Calu3 (cell line): ENCODE data around the gene SPATA21. TPM values are rescaled to one million over a fixed set of nuclear protein-coding genes. Genes with fewer than 3 reads are reported as not detected.
"Not testable (repeated sequence)": the region's sequence is repeated elsewhere in the genome, so short reads cannot be mapped to it uniquely, and the experiment has no call there.

Experiments
- BruUV-seq: library from RNA; stranded (reverse); fragments of 400-500 nt; replicated peaks from 2 replicates; lab custom pipeline; 2021; lab: Mats Ljungman, UMichigan
- CTCF ChIA-PET: fragments of 300-600 bp; sonication (Branson Sonifier 250); formaldehyde crosslinking; loops from one replicate; lab custom pipeline; 2022; ENCODE audit warnings: antibody characterized with exemption; lab: Charles Lee
- DNase-seq: peaks from one replicate; pipeline ENCODE4 v3.0.0; 2022
- H3K27ac Mint-ChIP-seq: one replicate; pipeline ENCODE4 v1.8.0; 2022; ENCODE audit warnings: mixed read lengths; ENCODE audit not compliant: unreplicated experiment
- H3K27me3 Mint-ChIP-seq: one replicate; pipeline ENCODE4 v1.8.0; 2022; ENCODE audit warnings: mixed read lengths; ENCODE audit not compliant: unreplicated experiment
- H3K36me3 Mint-ChIP-seq: one replicate; pipeline ENCODE4 v1.8.0; 2022; ENCODE audit warnings: mild to moderate bottlenecking, moderate library complexity, mixed read lengths; ENCODE audit not compliant: insufficient read depth, unreplicated experiment
- H3K4me1 Mint-ChIP-seq: one replicate; pipeline ENCODE4 v1.8.0; 2022; ENCODE audit warnings: mild to moderate bottlenecking, low read depth, mixed read lengths; ENCODE audit not compliant: unreplicated experiment
- H3K4me3 Mint-ChIP-seq: one replicate; pipeline ENCODE4 v1.8.0; 2022; ENCODE audit warnings: mild to moderate bottlenecking, low read depth, moderate library complexity, mixed read lengths; ENCODE audit not compliant: unreplicated experiment
- H3K9me3 Mint-ChIP-seq: one replicate; pipeline ENCODE4 v1.8.0; 2022; ENCODE audit warnings: low read depth, mixed read lengths; ENCODE audit not compliant: unreplicated experiment
- CTCF ChIP-seq: fragments of 200-600 bp; IDR thresholded peaks from one replicate; pipeline ENCODE4 v1.8.0; 2022; ENCODE audit warnings: antibody characterized with exemption; ENCODE audit not compliant: unreplicated experiment
- intact Hi-C: fragments of 100-400 bp; cut with micrococcal nuclease; formaldehyde crosslinking; loops from one replicate; pipeline ENCODE4 v1.10.0; 2022; ENCODE audit not compliant: unreplicated experiment
- total RNA-seq: library from RNA; stranded (reverse); gene quantifications from 2 replicates; pipeline ENCODE4 v1.2.3, GENCODE V29; 2022

The SPATA21 gene
- total RNA-seq, 1 experiment from 2014 or later = not detected

DNA sequence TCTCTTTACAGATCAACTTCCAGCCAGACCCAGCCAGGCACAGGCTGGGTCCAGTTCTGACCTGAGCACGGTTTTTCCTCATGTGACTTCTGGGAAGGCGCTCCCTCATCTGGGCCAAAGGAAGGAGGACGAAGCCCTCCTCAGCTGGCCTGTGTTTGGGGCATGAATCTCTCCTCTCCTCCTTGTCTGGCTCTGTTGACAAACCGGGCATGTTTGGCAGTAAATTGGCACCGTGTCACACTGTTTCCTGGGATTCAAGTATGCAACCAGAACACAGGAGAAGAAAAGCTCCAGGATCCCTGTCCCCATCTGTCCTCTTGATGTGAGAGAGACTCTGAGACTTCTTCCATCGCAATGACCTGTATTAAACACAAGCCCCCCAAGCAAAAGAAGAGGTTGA is 21.6 kb upstream of the SPATA21 start:
- H3K27me3 Mint-ChIP-seq = no peaks in the 10 kb centered on the region
- CTCF ChIA-PET = no interaction called here
- H3K9me3 Mint-ChIP-seq = no peaks in the 10 kb centered on the region
- DNase-seq = no peak
- intact Hi-C loops = no loop called here
- no peak for TF ChIP-seq CTCF
- H3K4me3 Mint-ChIP-seq = no peak overlapping the region
- H3K4me1 Mint-ChIP-seq = no peaks in the 10 kb centered on the region
- no TSS peak for BruUV-seq
- H3K36me3 Mint-ChIP-seq = peaks cover 23% of the 10 kb centered on the region
- no peak overlapping the region for H3K27ac Mint-ChIP-seq

GRCh38 chr1:16456151-16456550 is 18.9 kb upstream of the SPATA21 start:
- BruUV-seq, H3K4me1 Mint-ChIP-seq, H3K4me3 Mint-ChIP-seq, DNase-seq, intact Hi-C loops, H3K27me3 Mint-ChIP-seq, H3K9me3 Mint-ChIP-seq, H3K27ac Mint-ChIP-seq: not testable (repeated sequence)
- H3K36me3 Mint-ChIP-seq = peaks cover 31% of the 10 kb centered on the region
- CTCF ChIA-PET = interaction anchor here (0.7 kb wide), 1 partner anchor 16 kb away, joined by 4 read pairs; the partner anchor contains the start of gene NECAP2

- DNase-seq, H3K27ac Mint-ChIP-seq, H3K9me3 Mint-ChIP-seq, BruUV-seq, intact Hi-C loops, H3K27me3 Mint-ChIP-seq, H3K4me3 Mint-ChIP-seq, H3K4me1 Mint-ChIP-seq, CTCF ChIA-PET: not testable (repeated sequence)
- peaks cover 30% of the 10 kb centered on the region for H3K36me3 Mint-ChIP-seq
Observed at GRCh38 chr1:16454909-16455308, 17.7 kb upstream of the SPATA21 start.

DNA sequence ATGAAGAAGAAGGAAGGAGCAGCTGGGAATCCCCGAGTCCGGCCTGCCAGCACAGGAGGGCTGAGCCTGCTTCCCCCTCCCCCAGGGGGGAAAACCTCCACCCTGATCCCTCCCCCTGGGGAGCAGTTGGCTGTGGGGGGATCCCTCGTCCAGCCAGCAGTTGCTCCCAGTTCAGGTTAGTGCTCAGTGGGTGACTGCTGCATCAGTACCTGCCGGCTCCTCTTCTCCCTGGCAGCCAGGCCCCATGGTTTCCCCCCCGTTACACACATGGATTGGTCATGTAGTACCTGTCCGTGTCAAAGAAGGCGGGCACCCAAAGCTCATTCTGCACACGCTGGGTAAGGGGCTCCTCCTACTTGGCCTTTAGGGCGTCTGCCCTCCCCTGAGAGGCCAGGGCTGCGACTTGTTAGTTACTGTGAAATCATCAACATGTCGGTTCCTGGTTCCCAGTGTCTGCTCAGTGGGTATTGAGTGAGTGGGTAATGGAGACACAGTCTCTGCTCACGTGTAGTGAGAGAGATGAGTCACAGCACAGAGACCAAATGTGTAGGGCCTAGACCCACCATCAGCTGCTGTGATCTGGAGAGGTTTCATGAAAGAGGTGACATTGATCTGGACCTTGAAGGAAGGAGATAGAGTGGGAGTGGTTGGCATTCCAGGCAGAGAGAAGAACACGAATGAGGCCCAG is 14.8 kb upstream of the SPATA21 start:
- CTCF ChIA-PET = no interaction called here
- peaks cover 27% of the 10 kb centered on the region for H3K36me3 Mint-ChIP-seq
- BruUV-seq = no TSS peak
- intact Hi-C loops = no loop called here
- H3K27ac Mint-ChIP-seq = no peak overlapping the region
- no peak for TF ChIP-seq CTCF
- no peaks in the 10 kb centered on the region for H3K27me3 Mint-ChIP-seq
- no peak for DNase-seq
- no peaks in the 10 kb centered on the region for H3K4me1 Mint-ChIP-seq
- no peaks in the 10 kb centered on the region for H3K9me3 Mint-ChIP-seq
- no peak overlapping the region for H3K4me3 Mint-ChIP-seq

- H3K9me3 Mint-ChIP-seq = no peaks in the 10 kb centered on the region
- H3K4me1 Mint-ChIP-seq = no peaks in the 10 kb centered on the region
- H3K36me3 Mint-ChIP-seq = peaks cover 22% of the 10 kb centered on the region
- DNase-seq = no peak
- no peak for TF ChIP-seq CTCF
- CTCF ChIA-PET = no interaction called here
- H3K27me3 Mint-ChIP-seq = no peaks in the 10 kb centered on the region
- no peak overlapping the region for H3K27ac Mint-ChIP-seq
- BruUV-seq = no TSS peak
- H3K4me3 Mint-ChIP-seq = no peak overlapping the region
- intact Hi-C loops = no loop called here
Observed at GRCh38 chr1:16450863-16451481, 13.7 kb upstream of the SPATA21 start.
